ENCODE results near the gene MAFG.
A peak's percentile ranks its signal among the peaks of the same experiment; 100 is the strongest.

The MAFG gene

GRCh38 chr17:81915331-81915730 lies 12.2 kb downstream of the MAFG start:
- no peak for TF ChIP-seq CTCF (IDR thresholded peaks at IDR 0.05; ENCODE audit: low read depth, low read length, missing control alignments)
- no peak for DNase-seq (ENCODE audit: extremely low read depth, low read depth)
- H3K4me3 ChIP-seq (replicated peaks; ENCODE audit: low read depth, low read length): no peak overlapping the region

GRCh38 chr17:81914103-81914850 lies 13.3 kb downstream of the MAFG start:
- no peak overlapping the region for H3K4me3 ChIP-seq (replicated peaks; ENCODE audit: low read depth, low read length)
- no peak for DNase-seq (ENCODE audit: extremely low read depth, low read depth)
- no peak for TF ChIP-seq CTCF (IDR thresholded peaks at IDR 0.05; ENCODE audit: low read depth, low read length, missing control alignments)

- H3K4me3 ChIP-seq (replicated peaks; ENCODE audit: low read depth, low read length): no peak overlapping the region
- DNase-seq (ENCODE audit: extremely low read depth, low read depth): no peak
- no peak for TF ChIP-seq CTCF (IDR thresholded peaks at IDR 0.05; ENCODE audit: low read depth, low read length, missing control alignments)
Measured at GRCh38 chr17:81913394-81914102, 14.0 kb downstream of the MAFG start.

GRCh38 chr17:81912441-81913309 lies 14.9 kb downstream of the MAFG start:
- H3K4me3 ChIP-seq (replicated peaks; ENCODE audit: low read depth, low read length): no peak overlapping the region

GRCh38 chr17:81911969-81912368 lies 15.6 kb downstream of the MAFG start:
- no peak overlapping the region for H3K4me3 ChIP-seq (replicated peaks; ENCODE audit: low read depth, low read length)
- no peak for TF ChIP-seq CTCF (IDR thresholded peaks at IDR 0.05; ENCODE audit: low read depth, low read length, missing control alignments)
- no peak for DNase-seq (ENCODE audit: extremely low read depth, low read depth)

More at GRCh38 chr17:81912441-81913309, 14.9 kb downstream of the MAFG start:
- TF ChIP-seq CTCF (IDR thresholded peaks at IDR 0.05; ENCODE audit: low read depth, low read length, missing control alignments): no peak
- DNase-seq (ENCODE audit: extremely low read depth, low read depth): no peak

- peak within 1 kb of the TSS; percentile 70 for H3K4me3 ChIP-seq (replicated peaks; ENCODE audit: low read depth, low read length)
- TF ChIP-seq CTCF (IDR thresholded peaks at IDR 0.05; ENCODE audit: low read depth, low read length, missing control alignments): no peak
- DNase-seq (ENCODE audit: extremely low read depth, low read depth): no peak
Measured at GRCh38 chr17:81911277-81911961, 16.1 kb downstream of the MAFG start, which contains the start of gene PCYT2. PCYT2 (minus strand) TSS chr17:81911399; CDS start chr17:81911355, 44 bp downstream.
